ENCODE data around the gene MXI1.

DNA sequence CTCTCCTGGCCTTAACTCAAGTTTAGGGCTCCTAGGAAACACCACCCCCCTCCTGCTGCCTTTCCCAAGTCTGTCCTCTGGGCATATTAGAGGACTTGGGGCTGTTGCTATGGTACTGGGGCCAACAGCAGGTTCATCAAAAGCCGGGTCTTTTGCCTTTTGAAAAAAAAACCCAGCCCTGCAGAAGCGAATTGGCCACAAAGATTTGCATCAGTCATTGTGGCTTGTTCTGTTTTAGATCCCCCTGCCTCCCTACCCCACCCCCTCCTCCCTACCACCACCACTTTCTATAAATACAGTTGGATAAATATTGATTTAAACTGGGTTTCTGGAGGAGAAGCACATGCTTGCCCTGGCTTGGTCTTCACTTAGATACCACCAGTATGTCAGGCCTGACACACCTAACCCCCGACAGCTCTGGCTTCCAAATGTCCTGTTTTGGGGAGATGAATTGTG lies 7.0 kb downstream of the MXI1 start:
- TF ChIP-seq, protein P1, sequence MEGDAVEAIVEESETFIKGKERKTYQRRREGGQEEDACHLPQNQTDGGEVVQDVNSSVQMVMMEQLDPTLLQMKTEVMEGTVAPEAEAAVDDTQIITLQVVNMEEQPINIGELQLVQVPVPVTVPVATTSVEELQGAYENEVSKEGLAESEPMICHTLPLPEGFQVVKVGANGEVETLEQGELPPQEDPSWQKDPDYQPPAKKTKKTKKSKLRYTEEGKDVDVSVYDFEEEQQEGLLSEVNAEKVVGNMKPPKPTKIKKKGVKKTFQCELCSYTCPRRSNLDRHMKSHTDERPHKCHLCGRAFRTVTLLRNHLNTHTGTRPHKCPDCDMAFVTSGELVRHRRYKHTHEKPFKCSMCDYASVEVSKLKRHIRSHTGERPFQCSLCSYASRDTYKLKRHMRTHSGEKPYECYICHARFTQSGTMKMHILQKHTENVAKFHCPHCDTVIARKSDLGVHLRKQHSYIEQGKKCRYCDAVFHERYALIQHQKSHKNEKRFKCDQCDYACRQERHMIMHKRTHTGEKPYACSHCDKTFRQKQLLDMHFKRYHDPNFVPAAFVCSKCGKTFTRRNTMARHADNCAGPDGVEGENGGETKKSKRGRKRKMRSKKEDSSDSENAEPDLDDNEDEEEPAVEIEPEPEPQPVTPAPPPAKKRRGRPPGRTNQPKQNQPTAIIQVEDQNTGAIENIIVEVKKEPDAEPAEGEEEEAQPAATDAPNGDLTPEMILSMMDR (conservative IDR thresholded peaks at IDR 0.05; ENCODE audit: low read depth, low read length), result no peak
- TF ChIP-seq POLR2A (IDR thresholded peaks at IDR 0.05; ENCODE audit: low read depth, low read length) (no peak), CEBPB (IDR thresholded peaks at IDR 0.05; ENCODE audit: low read depth, low read length) (no peak), BHLHE40 (IDR thresholded peaks at IDR 0.05; ENCODE audit: low read depth, low read length) (no peak), MXI1 (IDR thresholded peaks at IDR 0.05; ENCODE audit: borderline replicate concordance, low read depth, low read length) (no peak), SMC3 (IDR thresholded peaks at IDR 0.05; ENCODE audit: low read depth, low read length) (no peak), RAD21 (IDR thresholded peaks at IDR 0.05; ENCODE audit: low read length) (no peak)
- TF ChIP-seq, protein P2, sequence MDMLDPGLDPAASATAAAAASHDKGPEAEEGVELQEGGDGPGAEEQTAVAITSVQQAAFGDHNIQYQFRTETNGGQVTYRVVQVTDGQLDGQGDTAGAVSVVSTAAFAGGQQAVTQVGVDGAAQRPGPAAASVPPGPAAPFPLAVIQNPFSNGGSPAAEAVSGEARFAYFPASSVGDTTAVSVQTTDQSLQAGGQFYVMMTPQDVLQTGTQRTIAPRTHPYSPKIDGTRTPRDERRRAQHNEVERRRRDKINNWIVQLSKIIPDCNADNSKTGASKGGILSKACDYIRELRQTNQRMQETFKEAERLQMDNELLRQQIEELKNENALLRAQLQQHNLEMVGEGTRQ (IDR thresholded peaks at IDR 0.05; ENCODE audit: low read depth, low read length), result no peak
